HepG2 (cell line): ENCODE data around the gene SLC28A1. TPM values are rescaled to one million over a fixed set of nuclear protein-coding genes. Genes with fewer than 3 reads are reported as not detected.

Experiments used
- BRCA1 ChIP-seq: sonication (generic); formaldehyde crosslinking; IDR thresholded peaks from 2 replicates; pipeline ENCODE4 v1.4.0; 2020; ENCODE audit warnings: missing genetic modification reagents
- FOSL1 ChIP-seq: sonication (generic); formaldehyde crosslinking; IDR thresholded peaks from 2 replicates; pipeline ENCODE4 v1.9.0; 2021; ENCODE audit warnings: missing genetic modification reagents, borderline replicate concordance
- FOXA1 ChIP-seq, 2 experiments: fragments of 450-650 bp in 1 of 2; sonication (generic) in 1 of 2; formaldehyde crosslinking in 1 of 2; IDR thresholded peaks; 2 replicates each; pipeline versions ENCODE4 v1.4.0 to v1.6.1; 2016 to 2020; ENCODE audit warnings: missing genetic modification reagents in 1 of 2
- JUN ChIP-seq: sonication (generic); formaldehyde crosslinking; IDR thresholded peaks from 2 replicates; pipeline ENCODE4 v1.4.0; 2020; ENCODE audit warnings: mild to moderate bottlenecking, missing genetic modification reagents
- MED8 ChIP-seq: sonication (generic); formaldehyde crosslinking; IDR thresholded peaks from 2 replicates; pipeline ENCODE4 v1.8.1; 2023; ENCODE audit warnings: mild to moderate bottlenecking, missing genetic modification reagents; ENCODE audit not compliant: insufficient replicate concordance
- NFIC ChIP-seq: IDR thresholded peaks from 2 replicates; pipeline ENCODE4 v1.6.1; 2012; ENCODE audit warnings: mild to moderate bottlenecking, low read length, inconsistent platforms
- SMAD3 ChIP-seq: sonication (generic); formaldehyde crosslinking; IDR thresholded peaks from 2 replicates; pipeline ENCODE4 v1.4.0; 2020; ENCODE audit warnings: missing genetic modification reagents
- SMARCE1 ChIP-seq: fragments of 450-650 bp; IDR thresholded peaks from 2 replicates; pipeline ENCODE4 v1.6.1; 2017; ENCODE audit warnings: borderline replicate concordance
- SP5 ChIP-seq: IDR thresholded peaks from 2 replicates; pipeline ENCODE4 v1.6.1; 2016; ENCODE audit warnings: low read depth, borderline replicate concordance
- ZBTB42 ChIP-seq: sonication (generic); formaldehyde crosslinking; IDR thresholded peaks from 2 replicates; pipeline ENCODE4 v1.5.0; 2020; ENCODE audit warnings: mild to moderate bottlenecking, missing genetic modification reagents
- ZNF12 ChIP-seq: sonication (generic); formaldehyde crosslinking; IDR thresholded peaks from 2 replicates; pipeline ENCODE4 v1.5.0; 2020; ENCODE audit warnings: missing genetic modification reagents
- ZNF343 ChIP-seq: sonication (generic); formaldehyde crosslinking; IDR thresholded peaks from 2 replicates; pipeline ENCODE4 v1.4.0; 2020; ENCODE audit warnings: mild to moderate bottlenecking, missing genetic modification reagents
- ZNF589 ChIP-seq: sonication (generic); formaldehyde crosslinking; conservative IDR thresholded peaks from 2 replicates; pipeline ENCODE4 v1.8.0; 2022; ENCODE audit warnings: mild to moderate bottlenecking, moderate library complexity, missing genetic modification reagents
- ZNF878 ChIP-seq: sonication (generic); formaldehyde crosslinking; IDR thresholded peaks from 2 replicates; pipeline ENCODE4 v1.8.1; 2023; ENCODE audit warnings: mild to moderate bottlenecking, missing genetic modification reagents, moderate library complexity
- polyA plus RNA-seq, 8 experiments: library from polyadenylated mRNA; depleted of rRNA in 3 of 8; stranded (reverse) in 7 of 8; unstranded in 1 of 8; fragments of >200 nt; fragmentation: Illumina TruSeq in 4 of 8; extraction: Trizol in 4 of 8; gene quantifications; 2 replicates each; pipeline versions ENCODE4 v1.2.1 to v1.2.3, GENCODE V29; 2011 to 2016; ENCODE audit warnings: low read depth in 4 of 8, missing spikeins in 1 of 8, mixed read lengths in 1 of 8; ENCODE audit not compliant: insufficient read depth in 1 of 8
- total RNA-seq, 5 experiments: library from RNA; depleted of rRNA; stranded (reverse); fragments of >200 nt; fragmentation: Illumina TruSeq; extraction: Trizol; gene quantifications; 2 replicates each; pipeline ENCODE4 v1.2.3, GENCODE V29; 2016; ENCODE audit warnings: low read depth in 1 of 5
- TF ChIP-seq, protein P1 (sequence below): sonication (generic); formaldehyde crosslinking; IDR thresholded peaks from 2 replicates; pipeline ENCODE4 v1.5.1; 2020; ENCODE audit warnings: mild to moderate bottlenecking, moderate library complexity, missing genetic modification reagents
- TF ChIP-seq, protein P2 (sequence below): sonication (generic); formaldehyde crosslinking; IDR thresholded peaks from 2 replicates; pipeline ENCODE4 v1.4.0; 2020; ENCODE audit warnings: mild to moderate bottlenecking, missing genetic modification reagents
- TF ChIP-seq, protein P3 (sequence below): sonication (generic); formaldehyde crosslinking; IDR thresholded peaks from 2 replicates; pipeline ENCODE4 v1.8.1; 2023; ENCODE audit warnings: mild to moderate bottlenecking, missing genetic modification reagents
- TF ChIP-seq, protein P4 (sequence below): fragments of 450-650 bp; IDR thresholded peaks from 2 replicates; pipeline ENCODE4 v1.6.1; 2017
- TF ChIP-seq, protein P5 (sequence below): sonication (generic); formaldehyde crosslinking; conservative IDR thresholded peaks from 2 replicates; pipeline ENCODE4 v1.4.0; 2020; ENCODE audit warnings: mild to moderate bottlenecking, missing genetic modification reagents, moderate library complexity

The SLC28A1 gene
- total and polyA plus RNA-seq, 2 of the 13 experiments (the other 11 are each of a cell fraction or from before 2014, with no cell fraction given) = 0.31 to 5.8 TPM

DNA sequence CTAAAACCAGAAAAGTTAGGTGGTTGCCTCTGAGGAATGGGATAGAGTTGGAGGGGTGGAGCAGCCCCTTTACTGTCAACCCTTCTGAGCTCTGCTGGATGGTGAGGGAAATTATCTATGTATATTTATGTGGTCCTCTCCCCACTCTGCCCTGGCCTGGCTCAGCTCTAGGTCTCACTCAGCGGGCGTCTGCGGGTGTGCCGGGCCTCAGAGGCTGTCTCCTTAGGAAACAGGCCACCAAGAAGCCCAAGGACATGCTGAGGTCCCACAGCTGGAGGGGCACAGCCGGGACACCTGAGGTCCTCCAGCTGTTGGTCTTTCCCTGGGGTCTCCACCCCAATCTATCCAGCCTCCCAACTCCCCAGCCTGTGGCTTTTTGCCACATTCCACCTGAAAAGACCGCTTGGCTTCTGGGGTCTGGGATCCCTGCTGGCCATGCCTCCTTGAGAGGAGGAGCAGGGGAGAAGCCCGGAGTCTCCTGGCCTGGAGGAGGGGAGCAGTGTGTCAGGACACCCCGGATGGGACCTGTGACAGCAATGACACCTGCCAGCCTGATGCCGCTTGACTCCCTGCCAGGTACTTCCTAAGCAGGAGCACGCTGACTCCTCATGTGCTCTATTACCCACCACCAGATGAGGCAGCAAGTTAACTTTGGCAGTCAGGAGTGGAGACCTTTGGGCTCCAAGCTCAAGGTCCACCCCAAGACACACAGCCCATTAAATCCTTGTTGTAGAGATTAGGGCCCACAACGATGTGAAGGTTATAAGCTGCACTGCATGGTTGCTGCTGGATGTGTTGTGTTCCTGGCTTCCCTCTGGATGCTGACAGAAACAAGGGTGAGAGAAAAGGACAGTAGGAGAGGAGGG, at the start of gene SLC28A1 (continued):
- TF ChIP-seq BRCA1 (CRISPR knock-in tag) = no peak
- TF ChIP-seq ZNF878 = no peak
- TF ChIP-seq NFIC = no peak
- no peak for TF ChIP-seq FOXA1 (IDR thresholded peaks at IDR 0.05)
- TF ChIP-seq FOXA1 (CRISPR knock-in tag; IDR thresholded peaks at IDR 0.05) = no peak
- TF ChIP-seq SMARCE1 = no peak
- TF ChIP-seq FOSL1 (CRISPR knock-in tag) = no peak
- TF ChIP-seq ZNF12 = 0 out of 2 replicates have a peak, but pooled peaks have one; percentile 35
- no peak for TF ChIP-seq ZBTB42 (CRISPR knock-in tag)
- TF ChIP-seq, protein P1, sequence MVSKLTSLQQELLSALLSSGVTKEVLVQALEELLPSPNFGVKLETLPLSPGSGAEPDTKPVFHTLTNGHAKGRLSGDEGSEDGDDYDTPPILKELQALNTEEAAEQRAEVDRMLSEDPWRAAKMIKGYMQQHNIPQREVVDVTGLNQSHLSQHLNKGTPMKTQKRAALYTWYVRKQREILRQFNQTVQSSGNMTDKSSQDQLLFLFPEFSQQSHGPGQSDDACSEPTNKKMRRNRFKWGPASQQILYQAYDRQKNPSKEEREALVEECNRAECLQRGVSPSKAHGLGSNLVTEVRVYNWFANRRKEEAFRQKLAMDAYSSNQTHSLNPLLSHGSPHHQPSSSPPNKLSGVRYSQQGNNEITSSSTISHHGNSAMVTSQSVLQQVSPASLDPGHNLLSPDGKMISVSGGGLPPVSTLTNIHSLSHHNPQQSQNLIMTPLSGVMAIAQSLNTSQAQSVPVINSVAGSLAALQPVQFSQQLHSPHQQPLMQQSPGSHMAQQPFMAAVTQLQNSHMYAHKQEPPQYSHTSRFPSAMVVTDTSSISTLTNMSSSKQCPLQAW (CRISPR knock-in tag) = peak; percentile 77; the same call in 1 of the 2 replicates
- 0 out of 2 replicates have a peak, but pooled peaks have one; percentile 13 for TF ChIP-seq ZNF589 (CRISPR knock-in tag)
- TF ChIP-seq SP5 = no peak
- TF ChIP-seq SMAD3 (CRISPR knock-in tag) = no peak
- TF ChIP-seq MED8 (CRISPR knock-in tag) = no peak
- TF ChIP-seq, protein P2, sequence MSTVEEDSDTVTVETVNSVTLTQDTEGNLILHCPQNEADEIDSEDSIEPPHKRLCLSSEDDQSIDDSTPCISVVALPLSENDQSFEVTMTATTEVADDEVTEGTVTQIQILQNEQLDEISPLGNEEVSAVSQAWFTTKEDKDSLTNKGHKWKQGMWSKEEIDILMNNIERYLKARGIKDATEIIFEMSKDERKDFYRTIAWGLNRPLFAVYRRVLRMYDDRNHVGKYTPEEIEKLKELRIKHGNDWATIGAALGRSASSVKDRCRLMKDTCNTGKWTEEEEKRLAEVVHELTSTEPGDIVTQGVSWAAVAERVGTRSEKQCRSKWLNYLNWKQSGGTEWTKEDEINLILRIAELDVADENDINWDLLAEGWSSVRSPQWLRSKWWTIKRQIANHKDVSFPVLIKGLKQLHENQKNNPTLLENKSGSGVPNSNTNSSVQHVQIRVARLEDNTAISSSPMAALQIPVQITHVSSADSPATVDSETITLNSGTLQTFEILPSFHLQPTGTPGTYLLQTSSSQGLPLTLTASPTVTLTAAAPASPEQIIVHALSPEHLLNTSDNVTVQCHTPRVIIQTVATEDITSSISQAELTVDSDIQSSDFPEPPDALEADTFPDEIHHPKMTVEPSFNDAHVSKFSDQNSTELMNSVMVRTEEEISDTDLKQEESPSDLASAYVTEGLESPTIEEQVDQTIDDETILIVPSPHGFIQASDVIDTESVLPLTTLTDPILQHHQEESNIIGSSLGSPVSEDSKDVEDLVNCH = no peak
- TF ChIP-seq, protein P3, sequence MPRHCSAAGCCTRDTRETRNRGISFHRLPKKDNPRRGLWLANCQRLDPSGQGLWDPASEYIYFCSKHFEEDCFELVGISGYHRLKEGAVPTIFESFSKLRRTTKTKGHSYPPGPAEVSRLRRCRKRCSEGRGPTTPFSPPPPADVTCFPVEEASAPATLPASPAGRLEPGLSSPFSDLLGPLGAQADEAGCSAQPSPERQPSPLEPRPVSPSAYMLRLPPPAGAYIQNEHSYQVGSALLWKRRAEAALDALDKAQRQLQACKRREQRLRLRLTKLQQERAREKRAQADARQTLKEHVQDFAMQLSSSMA = no peak
- no peak for TF ChIP-seq JUN (CRISPR knock-in tag)
- TF ChIP-seq, protein P4, sequence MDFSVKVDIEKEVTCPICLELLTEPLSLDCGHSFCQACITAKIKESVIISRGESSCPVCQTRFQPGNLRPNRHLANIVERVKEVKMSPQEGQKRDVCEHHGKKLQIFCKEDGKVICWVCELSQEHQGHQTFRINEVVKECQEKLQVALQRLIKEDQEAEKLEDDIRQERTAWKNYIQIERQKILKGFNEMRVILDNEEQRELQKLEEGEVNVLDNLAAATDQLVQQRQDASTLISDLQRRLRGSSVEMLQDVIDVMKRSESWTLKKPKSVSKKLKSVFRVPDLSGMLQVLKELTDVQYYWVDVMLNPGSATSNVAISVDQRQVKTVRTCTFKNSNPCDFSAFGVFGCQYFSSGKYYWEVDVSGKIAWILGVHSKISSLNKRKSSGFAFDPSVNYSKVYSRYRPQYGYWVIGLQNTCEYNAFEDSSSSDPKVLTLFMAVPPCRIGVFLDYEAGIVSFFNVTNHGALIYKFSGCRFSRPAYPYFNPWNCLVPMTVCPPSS = no peak
- TF ChIP-seq, protein P5, sequence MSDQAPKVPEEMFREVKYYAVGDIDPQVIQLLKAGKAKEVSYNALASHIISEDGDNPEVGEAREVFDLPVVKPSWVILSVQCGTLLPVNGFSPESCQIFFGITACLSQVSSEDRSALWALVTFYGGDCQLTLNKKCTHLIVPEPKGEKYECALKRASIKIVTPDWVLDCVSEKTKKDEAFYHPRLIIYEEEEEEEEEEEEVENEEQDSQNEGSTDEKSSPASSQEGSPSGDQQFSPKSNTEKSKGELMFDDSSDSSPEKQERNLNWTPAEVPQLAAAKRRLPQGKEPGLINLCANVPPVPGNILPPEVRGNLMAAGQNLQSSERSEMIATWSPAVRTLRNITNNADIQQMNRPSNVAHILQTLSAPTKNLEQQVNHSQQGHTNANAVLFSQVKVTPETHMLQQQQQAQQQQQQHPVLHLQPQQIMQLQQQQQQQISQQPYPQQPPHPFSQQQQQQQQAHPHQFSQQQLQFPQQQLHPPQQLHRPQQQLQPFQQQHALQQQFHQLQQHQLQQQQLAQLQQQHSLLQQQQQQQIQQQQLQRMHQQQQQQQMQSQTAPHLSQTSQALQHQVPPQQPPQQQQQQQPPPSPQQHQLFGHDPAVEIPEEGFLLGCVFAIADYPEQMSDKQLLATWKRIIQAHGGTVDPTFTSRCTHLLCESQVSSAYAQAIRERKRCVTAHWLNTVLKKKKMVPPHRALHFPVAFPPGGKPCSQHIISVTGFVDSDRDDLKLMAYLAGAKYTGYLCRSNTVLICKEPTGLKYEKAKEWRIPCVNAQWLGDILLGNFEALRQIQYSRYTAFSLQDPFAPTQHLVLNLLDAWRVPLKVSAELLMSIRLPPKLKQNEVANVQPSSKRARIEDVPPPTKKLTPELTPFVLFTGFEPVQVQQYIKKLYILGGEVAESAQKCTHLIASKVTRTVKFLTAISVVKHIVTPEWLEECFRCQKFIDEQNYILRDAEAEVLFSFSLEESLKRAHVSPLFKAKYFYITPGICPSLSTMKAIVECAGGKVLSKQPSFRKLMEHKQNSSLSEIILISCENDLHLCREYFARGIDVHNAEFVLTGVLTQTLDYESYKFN (CRISPR knock-in tag) = peak; percentile 73
- no peak for TF ChIP-seq ZNF343 (CRISPR knock-in tag)
